GM12873 (cell line): ENCODE measurements around the gene NCOA1.

Experiments used
- TF ChIP-seq, protein P1 (sequence below): IDR thresholded peaks from 2 replicates; pipeline ENCODE4 v1.5.1; 2012; ENCODE audit warnings: low read depth, mild to moderate bottlenecking, moderate library complexity, low read length, control low read depth; ENCODE audit not compliant: insufficient read depth; ENCODE audit errors: missing control alignments

The NCOA1 gene

DNA sequence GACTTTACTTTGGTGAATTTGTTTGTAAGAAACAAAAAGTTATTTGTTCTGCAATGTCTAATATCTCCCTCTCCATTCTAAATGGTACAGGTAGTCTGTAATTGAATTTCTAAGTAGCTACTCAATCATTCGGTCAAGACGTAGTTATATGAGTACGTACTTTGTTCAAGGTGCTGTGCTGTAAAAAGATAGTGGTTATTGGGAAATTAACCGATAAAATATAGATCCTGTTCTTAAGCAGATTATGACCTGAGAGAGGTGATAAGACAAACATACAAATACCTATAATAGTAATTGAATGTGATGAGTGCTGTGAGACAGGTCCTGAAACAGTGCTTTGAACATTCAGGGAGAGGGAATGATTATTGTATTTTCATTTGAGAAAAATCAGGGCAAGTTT lies 7.1 kb downstream of the NCOA1 start:
- TF ChIP-seq, protein P1, sequence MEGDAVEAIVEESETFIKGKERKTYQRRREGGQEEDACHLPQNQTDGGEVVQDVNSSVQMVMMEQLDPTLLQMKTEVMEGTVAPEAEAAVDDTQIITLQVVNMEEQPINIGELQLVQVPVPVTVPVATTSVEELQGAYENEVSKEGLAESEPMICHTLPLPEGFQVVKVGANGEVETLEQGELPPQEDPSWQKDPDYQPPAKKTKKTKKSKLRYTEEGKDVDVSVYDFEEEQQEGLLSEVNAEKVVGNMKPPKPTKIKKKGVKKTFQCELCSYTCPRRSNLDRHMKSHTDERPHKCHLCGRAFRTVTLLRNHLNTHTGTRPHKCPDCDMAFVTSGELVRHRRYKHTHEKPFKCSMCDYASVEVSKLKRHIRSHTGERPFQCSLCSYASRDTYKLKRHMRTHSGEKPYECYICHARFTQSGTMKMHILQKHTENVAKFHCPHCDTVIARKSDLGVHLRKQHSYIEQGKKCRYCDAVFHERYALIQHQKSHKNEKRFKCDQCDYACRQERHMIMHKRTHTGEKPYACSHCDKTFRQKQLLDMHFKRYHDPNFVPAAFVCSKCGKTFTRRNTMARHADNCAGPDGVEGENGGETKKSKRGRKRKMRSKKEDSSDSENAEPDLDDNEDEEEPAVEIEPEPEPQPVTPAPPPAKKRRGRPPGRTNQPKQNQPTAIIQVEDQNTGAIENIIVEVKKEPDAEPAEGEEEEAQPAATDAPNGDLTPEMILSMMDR = no peak

DNA sequence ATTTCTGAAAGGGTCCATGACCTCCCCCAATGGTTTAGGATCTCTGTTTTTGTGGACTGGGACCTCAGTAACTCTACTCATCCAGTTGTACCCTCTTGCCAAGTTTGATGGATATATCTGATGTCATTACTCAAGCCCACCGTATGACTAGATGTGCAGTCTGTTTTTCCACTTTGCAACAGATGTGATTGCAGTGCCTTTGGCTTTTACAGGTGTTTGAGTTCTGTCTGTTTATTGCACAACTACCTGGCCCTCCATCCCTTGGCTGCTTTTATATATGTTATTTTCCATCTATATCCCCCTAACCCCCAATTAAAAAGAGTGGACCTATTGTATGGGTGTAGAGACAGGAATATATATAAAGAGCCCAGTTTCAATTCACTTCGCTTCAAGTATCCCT lies 10.8 kb downstream of the NCOA1 start:
- TF ChIP-seq, protein P1 = no peak

DNA sequence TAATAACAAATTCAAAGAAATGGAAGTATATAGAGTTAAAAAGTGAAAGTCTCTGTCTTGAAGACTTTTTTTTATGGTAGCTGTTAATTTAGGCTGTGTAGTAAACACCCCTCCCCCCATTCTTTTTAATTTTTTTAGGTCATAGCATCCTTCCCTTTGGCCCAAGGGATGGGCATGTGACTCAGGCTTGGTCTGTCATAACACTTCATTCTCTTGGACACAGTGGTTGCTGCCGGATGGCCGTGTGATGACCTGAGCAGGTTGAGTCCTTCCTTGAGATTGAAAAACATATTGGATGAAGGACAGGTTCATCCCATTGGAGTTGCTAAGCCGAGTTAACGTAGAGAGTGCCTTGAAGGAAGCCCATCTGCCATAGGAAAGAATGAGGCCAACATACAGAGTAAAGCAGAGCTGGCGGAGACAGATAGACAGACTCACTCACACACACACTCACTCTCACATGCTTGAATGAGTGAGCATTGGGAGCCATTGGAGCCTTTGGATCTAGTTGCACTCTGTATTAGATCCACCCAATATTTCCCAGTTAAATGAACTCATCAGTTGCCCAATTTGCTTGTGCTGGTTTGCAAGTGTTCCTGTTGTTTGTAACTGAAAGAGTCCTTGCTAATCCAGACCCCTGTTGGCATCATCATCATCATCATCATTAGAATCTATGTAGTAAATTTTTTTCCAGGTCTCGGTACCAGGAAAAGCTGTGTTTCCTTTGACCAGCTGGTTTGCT lies 14.7 kb downstream of the NCOA1 start:
- TF ChIP-seq, protein P1 = no peak

- TF ChIP-seq, protein P1 = no peak
Measured at GRCh38 chr2:24507549-24507948, 16.5 kb downstream of the NCOA1 start.

DNA sequence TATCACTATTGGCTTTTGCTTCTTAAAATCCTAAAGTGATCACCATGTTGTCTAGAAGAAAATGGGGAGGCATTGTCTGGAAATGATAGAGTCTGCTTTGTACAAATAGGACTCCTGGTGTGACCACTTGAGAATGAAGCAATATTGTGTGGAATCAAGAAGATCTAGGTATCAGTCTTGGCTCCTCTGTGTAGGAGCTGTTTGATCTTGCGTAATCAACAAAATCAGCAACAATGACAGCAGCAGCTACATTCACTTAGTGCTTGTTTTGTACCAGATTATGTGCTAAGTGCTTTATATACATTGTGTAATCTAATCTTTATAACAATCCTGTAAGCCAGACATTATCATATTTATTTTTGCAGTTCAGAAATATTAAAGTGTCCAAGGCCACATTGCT lies 17.8 kb downstream of the NCOA1 start:
- TF ChIP-seq, protein P1 = no peak

DNA sequence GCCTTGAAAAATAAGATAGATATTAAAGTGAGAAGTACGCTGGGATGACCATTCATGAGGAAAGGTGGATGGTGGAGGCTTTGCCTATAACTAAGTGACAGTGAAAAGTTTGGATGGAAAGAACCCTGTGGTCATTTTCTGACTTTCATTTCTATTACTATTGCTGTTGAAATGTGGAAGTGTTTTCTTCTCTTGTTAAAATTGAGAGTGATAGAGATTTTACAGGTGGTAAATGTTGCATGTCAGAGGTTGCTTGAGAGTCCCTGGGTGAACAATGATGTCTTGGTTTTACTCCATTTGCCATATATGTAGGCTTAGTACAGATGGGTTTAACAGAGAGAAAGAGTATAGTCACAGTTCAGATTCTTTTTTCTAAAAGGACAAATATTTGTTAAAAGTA lies 18.4 kb downstream of the NCOA1 start:
- TF ChIP-seq, protein P1 = no peak

- TF ChIP-seq, protein P1 = no peak
Measured at GRCh38 chr2:24509840-24510239, 18.8 kb downstream of the NCOA1 start.
